Frontal cortex (tissue), 4 donors: ENCODE measurements around the gene CACNA1B. TPM values are rescaled to one million over a fixed set of nuclear protein-coding genes. Genes with fewer than 3 reads are reported as not detected.
A peak's percentile ranks its signal among the peaks of the same experiment; 100 is the strongest.

Experiments
- DNase-seq, 2 donors: peaks; one replicate each; pipeline ENCODE4 v3.0.0; 2012; ENCODE audit warnings: low spot score in 2 of 2
- FAIRE-seq: peaks from 2 replicates; lab custom pipeline; 2012; peaks lifted over from hg19 to GRCh38; lab: Jason Lieb, UNC
- total RNA-seq: library from RNA; depleted of rRNA; stranded (reverse); fragments of >200 nt; gene quantifications from one replicate; pipeline ENCODE4 v1.2.3, GENCODE V29; 2014
- donor health status: control.
- donor health status: control.
- donor health status: control.

Gene CACNA1B
- total RNA-seq, 1 donor from 2014 or later, result 31.4 TPM

- no peak for DNase-seq
Observed at GRCh38 chr9:137860361-137860760, 17.2 kb upstream of the CACNA1B start.

GRCh38 chr9:137865581-137866145, 11.9 kb upstream of the CACNA1B start:
- FAIRE-seq, result no peak
- no peak for DNase-seq

More at GRCh38 chr9:137860361-137860760, 17.2 kb upstream of the CACNA1B start:
- FAIRE-seq, result no peak

GRCh38 chr9:137866226-137867141, 11.1 kb upstream of the CACNA1B start:
- no peak for DNase-seq
- FAIRE-seq, result no peak

GRCh38 chr9:137870432-137870831, 7.2 kb upstream of the CACNA1B start:
- DNase-seq (no peak), FAIRE-seq (no peak)

GRCh38 chr9:137872296-137872695, 5.3 kb upstream of the CACNA1B start:
- DNase-seq, result no peak
- FAIRE-seq, result no peak

- DNase-seq (no peak), FAIRE-seq (no peak)
Observed at GRCh38 chr9:137873408-137873807, 4.2 kb upstream of the CACNA1B start.

- no peak for FAIRE-seq
Observed at GRCh38 chr9:137873858-137874362, 3.7 kb upstream of the CACNA1B start.

GRCh38 chr9:137875354-137875753, 2.2 kb upstream of the CACNA1B start:
- DNase-seq (no peak), FAIRE-seq (no peak)

More at GRCh38 chr9:137873858-137874362, 3.7 kb upstream of the CACNA1B start:
- DNase-seq, result no peak

GRCh38 chr9:137875846-137876245, 1.7 kb upstream of the CACNA1B start:
- DNase-seq (no peak), FAIRE-seq (no peak)

GRCh38 chr9:137876269-137876668, 1.3 kb upstream of the CACNA1B start:
- no peak for FAIRE-seq
- no peak for DNase-seq

GRCh38 chr9:137876781-137877386, 698 bp upstream of the CACNA1B start:
- FAIRE-seq (no peak), DNase-seq (no peak)

GRCh38 chr9:137878146-137878941, 762 bp downstream of the CACNA1B start:
- DNase-seq (peak; percentile 68 to 70), FAIRE-seq (no peak)

- no peak for DNase-seq
- FAIRE-seq, result no peak
Observed at GRCh38 chr9:137879052-137879451, 1.5 kb downstream of the CACNA1B start.

- no peak for FAIRE-seq
- no peak for DNase-seq
Observed at GRCh38 chr9:137879566-137880150, 2.1 kb downstream of the CACNA1B start.

GRCh38 chr9:137880160-137880975, 2.8 kb downstream of the CACNA1B start:
- FAIRE-seq (no peak), DNase-seq (no peak)

GRCh38 chr9:137880976-137881530, 3.5 kb downstream of the CACNA1B start:
- DNase-seq (no peak), FAIRE-seq (no peak)

GRCh38 chr9:137881591-137882505, 4.3 kb downstream of the CACNA1B start:
- no peak for DNase-seq

More at GRCh38 chr9:137881591-137882505, 4.3 kb downstream of the CACNA1B start:
- no peak for FAIRE-seq
